GM18907 (cell line): Measurements from ENCODE around the gene CANT1.

Experiments used
- ATAC-seq: cut with Tn5 transposase; IDR thresholded peaks from one replicate; pipeline ENCODE4 v1.9.1; 2021; ENCODE audit warnings: mild to moderate bottlenecking, moderate library complexity; ENCODE audit not compliant: unreplicated experiment

The CANT1 gene

GRCh38 chr17:79010304-79010646 is 711 bp upstream of the CANT1 start:
- ATAC-seq = peak; percentile 7

GRCh38 chr17:79008666-79009387 is 737 bp downstream of the CANT1 start:
- ATAC-seq = no peak

GRCh38 chr17:79007504-79008381 is 1.8 kb downstream of the CANT1 start:
- ATAC-seq = no peak

GRCh38 chr17:79006794-79007503 is 2.6 kb downstream of the CANT1 start:
- ATAC-seq = no peak

GRCh38 chr17:79006046-79006445 is 3.5 kb downstream of the CANT1 start:
- ATAC-seq = no peak

GRCh38 chr17:79005063-79005861 is 4.3 kb downstream of the CANT1 start:
- ATAC-seq = no peak

GRCh38 chr17:79003661-79004411 is 5.7 kb downstream of the CANT1 start:
- no peak for ATAC-seq

- no peak for ATAC-seq
Measured at GRCh38 chr17:79002796-79003593, 6.6 kb downstream of the CANT1 start.

- no peak for ATAC-seq
Measured at GRCh38 chr17:79002291-79002690, 7.3 kb downstream of the CANT1 start.

- ATAC-seq = no peak
Measured at GRCh38 chr17:79001190-79002020, 8.2 kb downstream of the CANT1 start.

- ATAC-seq = no peak
Measured at GRCh38 chr17:79000396-79001189, 9.0 kb downstream of the CANT1 start.

- no peak for ATAC-seq
Measured at GRCh38 chr17:78999947-79000395, 9.6 kb downstream of the CANT1 start.

GRCh38 chr17:78999056-78999768 is 10.4 kb downstream of the CANT1 start:
- no peak for ATAC-seq

GRCh38 chr17:78998311-78999055 is 11.1 kb downstream of the CANT1 start:
- ATAC-seq = no peak

- no peak for ATAC-seq
Measured at GRCh38 chr17:78997881-78998280, 11.7 kb downstream of the CANT1 start.

- ATAC-seq = no peak
Measured at GRCh38 chr17:78997231-78997741, 12.3 kb downstream of the CANT1 start.
